ENCODE data around the gene ALDOB. TPM values are rescaled to one million over a fixed set of nuclear protein-coding genes. Genes with fewer than 3 reads are reported as not detected.
"Not testable (repeated sequence)": the region's sequence is repeated elsewhere in the genome, so short reads cannot be mapped to it uniquely, and the experiment has no call there.

Gene ALDOB
- polyA plus RNA-seq, 2 of the 4 experiments (the other 2 are of a cell fraction) = not detected

DNA sequence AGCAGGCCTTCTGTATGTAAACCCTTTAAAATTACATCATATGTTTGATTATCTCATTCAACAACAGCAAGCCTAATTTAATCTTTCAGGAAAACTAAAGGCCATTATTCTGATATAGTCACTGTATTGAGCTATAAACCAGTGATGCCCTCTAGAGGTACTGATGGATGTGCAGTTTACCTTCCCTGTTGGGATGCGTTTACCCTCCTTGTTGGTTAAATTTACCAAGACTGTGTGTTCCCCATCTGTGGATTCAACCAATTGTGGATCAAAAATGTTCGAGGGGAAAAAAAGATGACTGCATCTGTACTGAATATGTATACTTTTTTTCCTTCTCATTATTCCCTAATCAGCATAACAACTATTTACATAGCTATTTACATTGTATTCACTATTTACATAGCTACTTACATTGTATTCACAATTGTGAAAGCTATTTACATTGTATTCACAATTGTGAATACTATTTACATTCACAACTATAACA is 47.0 kb downstream of the ALDOB start:
- ChIA-PET CTCF (interaction anchor here (0.6 to 3.5 kb wide), 48 partner anchors 8 to 801 kb away, joined by 3 to 43 read pairs (median 4); partner anchors contain the start of genes MRPL50 and ZNF189), POLR2A (interaction anchor here (0.6 to 1.6 kb wide), 2 partner anchors 10 to 22 kb away, joined by 4 to 8 read pairs; partner anchors contain the start of genes MRPL50 and ZNF189)
- DNase-seq (ENCODE audit: low read depth in 1 of 2, low spot score in 1 of 2) = peak in 1 of 2 experiments; percentile 68
- TF ChIP-seq RAD21 (conservative IDR thresholded peaks at IDR 0.05 in 1 of 2, IDR thresholded peaks at IDR 0.05 in 1 of 2) (peak; percentile 59 to 61; a peak in 4 of 5 replicates), RARB (CRISPR knock-in tag; IDR thresholded peaks at IDR 0.05) (no peak), NR3C1 (IDR thresholded peaks at IDR 0.05) (no peak), KDM5A (IDR thresholded peaks at IDR 0.05) (no peak), ZFP36 (IDR thresholded peaks at IDR 0.05; ENCODE audit: borderline replicate concordance, partially characterized antibody) (no peak), CBX2 (IDR thresholded peaks at IDR 0.05; ENCODE audit: borderline replicate concordance, low read depth) (no peak), NPAS2 (CRISPR knock-in tag; IDR thresholded peaks at IDR 0.05; ENCODE audit: borderline replicate concordance) (no peak), SREBF2 (IDR thresholded peaks at IDR 0.05) (no peak), SMC3 (IDR thresholded peaks at IDR 0.05) (peak; percentile 50; the same call in 2 of the 3 replicates), JUN (IDR thresholded peaks at IDR 0.05) (no peak), ZC3H11A (IDR thresholded peaks at IDR 0.05) (no peak)
- TF ChIP-seq, protein P1, sequence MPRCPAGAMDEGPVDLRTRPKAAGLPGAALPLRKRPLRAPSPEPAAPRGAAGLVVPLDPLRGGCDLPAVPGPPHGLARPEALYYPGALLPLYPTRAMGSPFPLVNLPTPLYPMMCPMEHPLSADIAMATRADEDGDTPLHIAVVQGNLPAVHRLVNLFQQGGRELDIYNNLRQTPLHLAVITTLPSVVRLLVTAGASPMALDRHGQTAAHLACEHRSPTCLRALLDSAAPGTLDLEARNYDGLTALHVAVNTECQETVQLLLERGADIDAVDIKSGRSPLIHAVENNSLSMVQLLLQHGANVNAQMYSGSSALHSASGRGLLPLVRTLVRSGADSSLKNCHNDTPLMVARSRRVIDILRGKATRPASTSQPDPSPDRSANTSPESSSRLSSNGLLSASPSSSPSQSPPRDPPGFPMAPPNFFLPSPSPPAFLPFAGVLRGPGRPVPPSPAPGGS (IDR thresholded peaks at IDR 0.05) = no peak
- TF ChIP-seq, protein P2, sequence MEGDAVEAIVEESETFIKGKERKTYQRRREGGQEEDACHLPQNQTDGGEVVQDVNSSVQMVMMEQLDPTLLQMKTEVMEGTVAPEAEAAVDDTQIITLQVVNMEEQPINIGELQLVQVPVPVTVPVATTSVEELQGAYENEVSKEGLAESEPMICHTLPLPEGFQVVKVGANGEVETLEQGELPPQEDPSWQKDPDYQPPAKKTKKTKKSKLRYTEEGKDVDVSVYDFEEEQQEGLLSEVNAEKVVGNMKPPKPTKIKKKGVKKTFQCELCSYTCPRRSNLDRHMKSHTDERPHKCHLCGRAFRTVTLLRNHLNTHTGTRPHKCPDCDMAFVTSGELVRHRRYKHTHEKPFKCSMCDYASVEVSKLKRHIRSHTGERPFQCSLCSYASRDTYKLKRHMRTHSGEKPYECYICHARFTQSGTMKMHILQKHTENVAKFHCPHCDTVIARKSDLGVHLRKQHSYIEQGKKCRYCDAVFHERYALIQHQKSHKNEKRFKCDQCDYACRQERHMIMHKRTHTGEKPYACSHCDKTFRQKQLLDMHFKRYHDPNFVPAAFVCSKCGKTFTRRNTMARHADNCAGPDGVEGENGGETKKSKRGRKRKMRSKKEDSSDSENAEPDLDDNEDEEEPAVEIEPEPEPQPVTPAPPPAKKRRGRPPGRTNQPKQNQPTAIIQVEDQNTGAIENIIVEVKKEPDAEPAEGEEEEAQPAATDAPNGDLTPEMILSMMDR (IDR thresholded peaks at IDR 0.05) = peak; percentile 61
- TF ChIP-seq, protein P3, sequence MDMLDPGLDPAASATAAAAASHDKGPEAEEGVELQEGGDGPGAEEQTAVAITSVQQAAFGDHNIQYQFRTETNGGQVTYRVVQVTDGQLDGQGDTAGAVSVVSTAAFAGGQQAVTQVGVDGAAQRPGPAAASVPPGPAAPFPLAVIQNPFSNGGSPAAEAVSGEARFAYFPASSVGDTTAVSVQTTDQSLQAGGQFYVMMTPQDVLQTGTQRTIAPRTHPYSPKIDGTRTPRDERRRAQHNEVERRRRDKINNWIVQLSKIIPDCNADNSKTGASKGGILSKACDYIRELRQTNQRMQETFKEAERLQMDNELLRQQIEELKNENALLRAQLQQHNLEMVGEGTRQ (IDR thresholded peaks at IDR 0.05) = no peak
- H3K9me3 ChIP-seq = peaks cover 11% of the 10 kb centered on the region
- WGBS (ENCODE audit: missing lambda C conversion rate) = 14% methylated on average over 2 of the region's 2 CpGs
- H3K4me3 ChIP-seq = no peak overlapping the region
- peak overlapping the region; percentile 68 to 82 for H3K27ac ChIP-seq
- ATAC-seq = peak; percentile 96 to 99
- peak; percentile 93 for FAIRE-seq
- H3K4me1 ChIP-seq = peaks cover 38% of the 10 kb centered on the region
- peak overlapping the region; percentile 41; the same call in 1 of the 3 replicates for H3K4me2 ChIP-seq

DNA sequence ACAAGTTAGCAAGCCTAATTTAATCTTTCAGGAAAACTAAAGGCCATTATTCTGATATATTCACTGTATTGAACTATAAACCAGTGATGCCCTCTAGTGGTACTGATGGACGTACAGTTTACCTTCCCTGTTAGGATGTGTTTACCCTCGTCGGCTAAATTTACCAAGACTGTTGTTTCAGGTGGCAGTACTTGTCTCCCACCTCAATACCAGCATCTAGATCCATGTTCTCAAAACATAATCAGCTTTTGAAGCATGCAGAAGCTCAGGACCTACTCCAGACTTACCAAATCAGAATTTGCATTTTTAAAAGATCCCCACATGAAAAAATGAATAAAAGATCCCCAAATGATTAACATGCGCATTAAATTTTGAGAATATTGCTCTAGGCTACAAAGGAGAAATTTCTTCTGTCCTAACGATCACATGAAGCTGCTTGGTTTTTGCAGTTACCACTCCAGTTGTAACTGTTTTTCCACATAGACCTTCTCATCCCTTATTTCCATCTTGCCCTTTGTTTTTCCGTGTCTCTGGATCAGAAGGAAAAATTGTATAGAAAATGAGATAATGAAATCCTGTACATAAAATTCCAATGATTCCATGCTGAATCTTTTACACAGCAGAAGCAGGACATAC is 47.6 kb downstream of the ALDOB start:
- Histone ChIP-seq H3K9me3 (peaks cover 5% of the 10 kb centered on the region; the same call in 2 of the 3 replicates), H3K4me2 (peak overlapping the region; percentile 41; the same call in 2 of the 3 replicates), H3K4me3 (no peak overlapping the region), H3K4me1 (peaks cover 44% of the 10 kb centered on the region), H3K27ac (peak overlapping the region; percentile 68 to 82)
- POLR2A ChIA-PET = interaction anchor here (1.6 kb wide), 1 partner anchor 10 kb away, joined by 8 read pairs; the partner anchor contains the start of genes MRPL50 and ZNF189
- CTCF ChIA-PET = interaction anchor here (0.6 to 3.5 kb wide), 45 partner anchors 8 to 801 kb away, joined by 3 to 43 read pairs (median 4); partner anchors contain the start of genes MRPL50 and ZNF189
- no peak for FAIRE-seq
- TF ChIP-seq, protein P2 (IDR thresholded peaks at IDR 0.05) = peak; percentile 74
- TF ChIP-seq MAFK (IDR thresholded peaks at IDR 0.05; ENCODE audit: partially characterized antibody) = no peak
- TF ChIP-seq HOXB13 (CRISPR knock-in tag; IDR thresholded peaks at IDR 0.05; ENCODE audit: low read depth) = no peak
- TF ChIP-seq SMC3 (IDR thresholded peaks at IDR 0.05) = peak; percentile 85
- no peak for TF ChIP-seq TFCP2L1 (CRISPR knock-in tag; IDR thresholded peaks at IDR 0.05)
- 0 out of 5 replicates have a peak, but pooled peaks of 1 of the 2 experiments have one; percentile 21 for TF ChIP-seq JUN (IDR thresholded peaks at IDR 0.05)
- TF ChIP-seq RAD21 (conservative IDR thresholded peaks at IDR 0.05 in 1 of 2, IDR thresholded peaks at IDR 0.05 in 1 of 2) = peak; percentile 84
- peak; percentile 98 to 99 for ATAC-seq
- WGBS (ENCODE audit: missing lambda C conversion rate) = 40% methylated on average over 6 of the region's 6 CpGs
- peak in 1 of 2 experiments; percentile 82 for DNase-seq (ENCODE audit: low read depth in 1 of 2, low spot score in 1 of 2)

DNA sequence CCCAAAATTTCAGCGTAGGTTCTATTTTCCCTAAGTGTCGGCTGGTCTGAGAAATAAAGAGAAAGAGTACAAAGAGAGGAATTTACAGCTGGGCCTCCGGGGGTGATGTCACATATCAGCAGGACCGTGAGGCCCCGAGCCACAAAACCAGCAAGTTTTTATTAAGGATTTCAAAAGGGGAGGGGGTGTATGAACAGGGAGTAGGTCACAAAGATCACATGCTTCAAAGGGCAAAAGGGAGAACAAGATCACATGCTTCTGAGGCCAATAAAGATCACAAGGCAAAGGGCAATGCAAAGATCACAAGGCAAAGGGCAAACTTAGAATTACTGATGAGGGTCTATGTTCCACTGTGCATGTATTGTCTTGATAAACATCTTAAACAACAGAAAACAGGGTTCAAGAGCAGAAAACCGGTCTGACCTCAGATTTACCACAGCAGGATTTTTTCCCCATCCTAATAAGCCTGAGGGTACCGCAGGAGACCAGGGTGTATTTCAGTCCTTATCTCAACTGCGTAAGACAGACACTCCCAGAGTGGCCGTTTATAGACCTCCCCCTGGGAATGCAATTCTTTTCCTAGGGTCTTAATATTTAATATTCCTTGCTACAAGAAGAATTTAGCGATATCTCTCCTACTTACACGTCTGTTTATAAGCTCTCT is 50.6 kb downstream of the ALDOB start, which contains the start of gene BAAT:
Gene BAAT (minus strand): TSS at position 134 of the 664 bp plus-strand sequence. CDS start 13,602 bp downstream, outside the sequence.
- H3K4me3 ChIP-seq; POLR2A ChIA-PET; ATAC-seq; FAIRE-seq; H3K9me3 ChIP-seq; DNase-seq (ENCODE audit: low read depth in 1 of 2, low spot score in 1 of 2): not testable (repeated sequence)
- CTCF ChIA-PET = interaction anchor here (3.0 kb wide), 1 partner anchor 74 kb away, joined by 13 read pairs; no protein-coding TSS in a partner anchor
- Histone ChIP-seq H3K4me2 (peak within 1 kb of the TSS; percentile 63), H3K27ac (peak within 1 kb of the TSS; percentile 70 to 81), H3K4me1 (peaks cover 62% of the 10 kb centered on the region)
- WGBS (ENCODE audit: missing lambda C conversion rate) = 92% methylated on average over 11 of the region's 11 CpGs

Measured in A549 (cell line).